CD4-positive, alpha-beta T cell treated with Interleukin-21 for 1 hour (primary cell): ENCODE data around the gene CTNNA1.

Experiments
- DNase-seq: peaks from one replicate; pipeline ENCODE4 v3.0.0-alpha.2; 2020

CTNNA1 gene

GRCh38 chr5:138972836-138973235 is 219.6 kb downstream of the CTNNA1 start:
- no peak for DNase-seq

GRCh38 chr5:138974227-138975063 is 221.2 kb downstream of the CTNNA1 start:
- DNase-seq, result no peak

- no peak for DNase-seq
These were observed 222.0 kb downstream of the CTNNA1 start for GRCh38 chr5:138975098-138975847.

- DNase-seq, result no peak
These were observed 224.9 kb downstream of the CTNNA1 start for GRCh38 chr5:138978080-138978479.

GRCh38 chr5:138978581-138978980 is 225.4 kb downstream of the CTNNA1 start:
- no peak for DNase-seq

- DNase-seq, result peak; percentile 31
These were observed 226.6 kb downstream of the CTNNA1 start for GRCh38 chr5:138979684-138980280.

- DNase-seq, result no peak
These were observed 227.2 kb downstream of the CTNNA1 start for GRCh38 chr5:138980441-138980840.

GRCh38 chr5:138981131-138981530 is 227.9 kb downstream of the CTNNA1 start:
- DNase-seq, result no peak

- peak; percentile 28 for DNase-seq
These were observed 228.4 kb downstream of the CTNNA1 start for GRCh38 chr5:138981586-138981985.

GRCh38 chr5:138983984-138984383 is 230.8 kb downstream of the CTNNA1 start:
- no peak for DNase-seq
